IPS-18a (cell line): ENCODE results near the gene LAPTM5.

Source experiments
- H3K27ac ChIP-seq: one replicate; pipeline ENCODE4 v1.5.1; 2013; ENCODE audit warnings: low read length
- H3K27me3 ChIP-seq: one replicate; pipeline ENCODE4 v1.6.1; 2013; ENCODE audit warnings: mild to moderate bottlenecking, low read length; ENCODE audit not compliant: control insufficient read depth, insufficient read depth
- H3K36me3 ChIP-seq: one replicate; pipeline ENCODE4 v1.6.1; 2013; ENCODE audit warnings: low read depth, low read length; ENCODE audit not compliant: control insufficient read depth
- H3K4me1 ChIP-seq: one replicate; pipeline ENCODE4 v1.6.1; 2013; ENCODE audit warnings: low read depth, low read length; ENCODE audit not compliant: control insufficient read depth
- H3K4me3 ChIP-seq: one replicate; pipeline ENCODE4 v1.5.1; 2013; ENCODE audit warnings: low read length
- H3K9ac ChIP-seq: one replicate; pipeline ENCODE4 v1.6.1; 2013; ENCODE audit warnings: mild to moderate bottlenecking, low read length, moderate library complexity
- H3K9me3 ChIP-seq: one replicate; pipeline ENCODE4 v1.6.1; 2013; ENCODE audit warnings: low read depth, low read length; ENCODE audit not compliant: control insufficient read depth

The LAPTM5 gene

GRCh38 chr1:30785714-30786113 lies 28.1 kb upstream of the LAPTM5 start:
- Histone ChIP-seq H3K27me3 (peaks cover 1% of the 10 kb centered on the region), H3K27ac (no peak overlapping the region), H3K9me3 (no peaks in the 10 kb centered on the region), H3K36me3 (no peaks in the 10 kb centered on the region), H3K4me1 (peaks cover 9% of the 10 kb centered on the region), H3K9ac (no peak overlapping the region), H3K4me3 (no peak overlapping the region)

DNA sequence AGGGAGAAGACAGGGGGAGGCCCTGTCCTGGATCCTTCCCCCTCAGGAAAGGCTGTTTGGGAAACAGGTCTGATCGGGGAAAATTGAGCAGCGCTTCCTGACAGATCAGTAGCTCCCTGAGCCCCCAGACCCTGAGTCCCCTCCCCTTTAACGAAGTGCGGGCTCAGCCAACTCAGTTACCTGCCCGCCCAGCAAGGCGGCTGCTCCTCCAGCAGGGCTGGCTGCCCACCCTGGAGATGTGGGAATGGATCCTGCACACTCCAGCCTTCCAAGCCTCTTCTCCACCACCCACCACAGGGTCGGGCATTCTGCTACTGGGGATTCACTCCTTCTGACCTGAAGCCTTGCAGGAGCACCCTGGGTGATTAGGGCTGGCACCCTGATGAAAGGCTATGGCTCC lies 27.6 kb upstream of the LAPTM5 start:
- Histone ChIP-seq H3K4me3 (no peak overlapping the region), H3K27ac (no peak overlapping the region), H3K9ac (no peak overlapping the region), H3K27me3 (peaks cover 5% of the 10 kb centered on the region), H3K36me3 (no peaks in the 10 kb centered on the region), H3K4me1 (peaks cover 9% of the 10 kb centered on the region), H3K9me3 (no peaks in the 10 kb centered on the region)

DNA sequence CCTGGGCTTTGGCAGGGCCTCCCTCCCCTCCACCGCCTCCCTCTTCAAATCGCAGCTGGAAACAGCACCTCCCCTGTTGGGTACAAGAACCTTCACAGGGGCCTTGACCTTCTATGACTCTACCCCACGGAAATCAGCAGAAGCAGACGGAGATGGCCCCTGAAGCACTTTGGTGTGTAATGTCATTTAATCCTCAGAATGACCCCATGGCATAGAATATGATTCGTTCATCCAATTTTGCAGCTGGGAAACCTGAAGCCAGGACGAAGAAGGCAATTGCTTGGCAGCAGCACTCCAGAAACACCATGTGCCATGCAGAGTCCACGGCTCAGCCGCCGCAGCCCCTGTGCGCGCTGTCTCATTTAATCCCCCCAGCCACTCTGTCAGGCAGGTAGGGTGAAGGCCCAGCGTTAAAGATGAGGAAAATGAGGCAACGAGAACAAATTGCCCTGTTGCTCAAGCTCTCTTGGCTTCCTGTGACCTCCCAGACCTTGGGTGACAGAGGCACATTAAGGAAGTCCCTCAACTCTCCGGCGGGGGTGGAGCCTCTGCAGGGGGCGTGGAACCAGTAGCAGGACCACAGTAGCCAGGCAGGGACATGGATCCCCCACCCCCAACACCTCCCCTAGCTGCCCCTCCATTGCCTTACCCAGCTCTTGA lies 25.8 kb upstream of the LAPTM5 start:
- Histone ChIP-seq H3K27ac (no peak overlapping the region), H3K27me3 (peaks cover 5% of the 10 kb centered on the region), H3K4me1 (peaks cover 12% of the 10 kb centered on the region), H3K36me3 (no peaks in the 10 kb centered on the region), H3K4me3 (no peak overlapping the region), H3K9me3 (no peaks in the 10 kb centered on the region), H3K9ac (no peak overlapping the region)

- H3K27me3 ChIP-seq, result peaks cover 5% of the 10 kb centered on the region
- H3K4me1 ChIP-seq, result peaks cover 12% of the 10 kb centered on the region
- H3K27ac ChIP-seq, result no peak overlapping the region
- no peaks in the 10 kb centered on the region for H3K36me3 ChIP-seq
- H3K9ac ChIP-seq, result no peak overlapping the region
- H3K9me3 ChIP-seq, result no peaks in the 10 kb centered on the region
- no peak overlapping the region for H3K4me3 ChIP-seq
Observed at GRCh38 chr1:30782361-30783255, 25.0 kb upstream of the LAPTM5 start.

- Histone ChIP-seq H3K9ac (no peak overlapping the region), H3K4me1 (peaks cover 12% of the 10 kb centered on the region), H3K27ac (no peak overlapping the region), H3K4me3 (no peak overlapping the region), H3K36me3 (no peaks in the 10 kb centered on the region), H3K27me3 (peaks cover 5% of the 10 kb centered on the region), H3K9me3 (no peaks in the 10 kb centered on the region)
Observed at GRCh38 chr1:30781906-30782305, 24.3 kb upstream of the LAPTM5 start.

GRCh38 chr1:30780409-30780808 lies 22.8 kb upstream of the LAPTM5 start:
- Histone ChIP-seq H3K27me3 (peaks cover 5% of the 10 kb centered on the region), H3K9me3 (no peaks in the 10 kb centered on the region), H3K9ac (no peak overlapping the region), H3K4me3 (no peak overlapping the region), H3K36me3 (no peaks in the 10 kb centered on the region), H3K27ac (no peak overlapping the region), H3K4me1 (peaks cover 7% of the 10 kb centered on the region)

DNA sequence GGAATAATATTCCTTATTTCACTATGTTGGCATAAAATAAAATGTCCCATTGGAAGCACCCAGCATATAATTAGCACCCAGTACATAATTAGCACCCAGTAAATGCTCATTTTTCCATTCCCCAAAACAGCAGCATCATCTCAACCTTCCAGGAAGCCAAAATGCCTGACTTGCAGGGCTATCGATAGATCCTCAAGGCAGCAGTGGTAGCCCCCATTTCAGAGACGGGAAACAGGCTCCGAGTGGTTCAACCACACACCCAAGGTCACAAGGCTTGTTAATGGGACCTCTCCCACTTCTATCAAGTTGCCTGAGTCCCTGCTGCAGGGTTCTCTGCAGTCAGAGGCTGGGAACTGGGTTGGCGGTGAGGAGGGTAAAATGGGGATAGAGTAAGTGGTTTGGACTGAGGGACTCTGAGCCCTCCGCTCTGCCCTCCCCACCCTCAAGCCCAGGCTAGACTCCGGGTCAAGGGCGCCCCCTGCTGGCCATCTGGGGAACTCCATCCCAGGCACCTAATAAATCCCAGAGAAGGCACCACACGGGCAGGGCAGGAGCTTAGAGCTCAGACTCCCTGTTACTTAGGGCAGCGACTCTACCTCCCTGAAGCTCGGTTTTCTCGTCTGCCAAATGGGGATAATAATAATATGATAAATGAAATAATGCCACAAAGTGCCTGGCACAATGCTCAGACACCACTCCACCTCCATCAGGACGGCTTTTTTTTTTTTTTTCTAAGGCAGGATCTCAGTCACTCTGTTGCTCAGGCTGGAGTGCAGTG lies 21.9 kb upstream of the LAPTM5 start:
- H3K9me3 ChIP-seq, result no peaks in the 10 kb centered on the region
- no peak overlapping the region for H3K4me3 ChIP-seq
- H3K27me3 ChIP-seq, result peaks cover 5% of the 10 kb centered on the region
- peaks cover 7% of the 10 kb centered on the region for H3K4me1 ChIP-seq
- no peak overlapping the region for H3K27ac ChIP-seq
- H3K36me3 ChIP-seq, result no peaks in the 10 kb centered on the region
- H3K9ac ChIP-seq, result no peak overlapping the region

DNA sequence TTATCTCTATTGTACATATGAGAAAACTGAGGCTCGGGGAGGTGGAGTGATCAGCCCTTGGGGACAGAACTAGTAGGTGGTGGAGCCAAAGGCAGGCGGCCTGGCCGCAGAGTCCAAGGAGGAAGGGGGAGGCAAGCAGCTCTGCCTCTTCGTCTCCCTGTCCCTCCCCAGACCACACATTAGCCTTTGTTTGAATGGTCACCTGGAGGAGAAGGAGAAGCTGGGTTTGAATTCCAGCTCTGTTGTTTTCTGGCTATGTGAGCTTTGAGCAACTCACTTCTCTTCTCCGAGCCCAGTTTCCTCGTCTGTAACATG lies 21.4 kb upstream of the LAPTM5 start:
- peaks cover 7% of the 10 kb centered on the region for H3K4me1 ChIP-seq
- H3K9me3 ChIP-seq, result no peaks in the 10 kb centered on the region
- H3K27ac ChIP-seq, result no peak overlapping the region
- no peaks in the 10 kb centered on the region for H3K36me3 ChIP-seq
- no peak overlapping the region for H3K9ac ChIP-seq
- H3K27me3 ChIP-seq, result peaks cover 5% of the 10 kb centered on the region
- no peak overlapping the region for H3K4me3 ChIP-seq

DNA sequence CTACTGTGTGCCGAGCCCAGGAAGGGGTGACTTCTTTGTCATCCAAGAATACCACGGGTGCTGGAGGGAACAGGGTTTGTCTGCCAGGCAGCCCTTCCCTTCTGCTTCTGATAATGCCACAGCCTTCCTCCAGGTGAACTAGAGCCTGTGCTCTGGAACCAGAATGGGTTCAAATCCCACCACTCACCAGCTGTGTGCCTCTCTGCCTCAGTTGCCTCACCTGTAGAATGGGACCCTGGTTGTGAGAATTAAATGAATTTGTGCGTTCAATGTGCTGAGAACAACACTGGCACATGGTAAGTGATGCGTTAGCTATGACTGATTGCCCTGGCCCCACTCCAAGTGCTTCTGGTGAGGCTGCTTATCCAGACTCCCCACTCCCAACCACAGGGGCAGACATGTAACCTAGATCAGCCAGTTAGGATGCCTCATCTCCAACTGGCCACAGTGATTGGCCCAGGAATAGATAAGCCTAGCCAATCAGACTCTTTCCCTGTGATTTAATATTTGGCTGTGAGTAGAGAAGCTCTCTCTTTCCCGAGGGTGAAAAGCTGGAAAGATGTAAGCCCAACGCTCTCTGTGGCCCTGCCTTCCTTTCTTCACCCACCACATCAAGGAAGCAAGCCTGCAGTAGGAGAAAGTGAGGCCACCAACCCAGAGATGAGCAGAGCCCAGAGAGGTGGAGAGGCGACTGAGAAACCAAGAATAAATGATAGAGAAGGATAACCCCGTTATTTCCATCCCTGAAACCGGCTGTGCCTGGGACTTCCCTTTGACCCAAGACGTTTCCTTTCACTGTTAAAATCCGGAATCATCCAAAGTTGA lies 20.8 kb upstream of the LAPTM5 start:
- H3K4me1 ChIP-seq, result peaks cover 7% of the 10 kb centered on the region
- no peak overlapping the region for H3K27ac ChIP-seq
- H3K9ac ChIP-seq, result no peak overlapping the region
- H3K4me3 ChIP-seq, result no peak overlapping the region
- H3K9me3 ChIP-seq, result no peaks in the 10 kb centered on the region
- H3K36me3 ChIP-seq, result no peaks in the 10 kb centered on the region
- H3K27me3 ChIP-seq, result peaks cover 5% of the 10 kb centered on the region

GRCh38 chr1:30777904-30778153 lies 20.3 kb upstream of the LAPTM5 start:
- no peaks in the 10 kb centered on the region for H3K9me3 ChIP-seq
- H3K27me3 ChIP-seq, result peaks cover 5% of the 10 kb centered on the region
- no peak overlapping the region for H3K27ac ChIP-seq
- H3K4me1 ChIP-seq, result peaks cover 7% of the 10 kb centered on the region
- no peak overlapping the region for H3K4me3 ChIP-seq
- no peak overlapping the region for H3K9ac ChIP-seq
- no peaks in the 10 kb centered on the region for H3K36me3 ChIP-seq
